ENCODE measurements around the gene TIE1.
"Not testable (repeated sequence)": the region's sequence is repeated elsewhere in the genome, so short reads cannot be mapped to it uniquely, and the experiment has no call there.

The TIE1 gene

GRCh38 chr1:43363283-43363934 lies 62.6 kb downstream of the TIE1 start:
- DNase-seq (ENCODE audit: low read depth), result no peak

GRCh38 chr1:43363935-43364525 lies 63.2 kb downstream of the TIE1 start:
- no peak for DNase-seq (ENCODE audit: low read depth)

GRCh38 chr1:43365678-43366077 lies 64.9 kb downstream of the TIE1 start:
- no peak for DNase-seq (ENCODE audit: low read depth)

GRCh38 chr1:43366179-43366578 lies 65.4 kb downstream of the TIE1 start:
- no peak for DNase-seq (ENCODE audit: low read depth)

GRCh38 chr1:43366601-43367025 lies 65.8 kb downstream of the TIE1 start:
- no peak for DNase-seq (ENCODE audit: low read depth)

GRCh38 chr1:43367026-43367903 lies 66.5 kb downstream of the TIE1 start:
- no peak for DNase-seq (ENCODE audit: low read depth)

GRCh38 chr1:43367904-43368645 lies 67.3 kb downstream of the TIE1 start, which contains the start of gene ELOVL1:
Gene ELOVL1, minus strand, starts transcription at chr1:43368011. Its CDS starts 2,402 bp downstream, at chr1:43365609.
- peak; percentile 70 for DNase-seq (ENCODE audit: low read depth)

GRCh38 chr1:43368646-43369020 lies 67.9 kb downstream of the TIE1 start:
- DNase-seq (ENCODE audit: low read depth), result no peak

- DNase-seq (ENCODE audit: low read depth), result not testable (repeated sequence)
Observed at GRCh38 chr1:43369779-43370178, 69.0 kb downstream of the TIE1 start.

- DNase-seq (ENCODE audit: low read depth), result no peak
Observed at GRCh38 chr1:43370564-43370963, 69.8 kb downstream of the TIE1 start.

- no peak for DNase-seq (ENCODE audit: low read depth)
Observed at GRCh38 chr1:43372172-43372571, 71.4 kb downstream of the TIE1 start.

Measured in stromal cell of bone marrow (primary cell).